Right cardiac atrium (tissue), 5 donors: ENCODE results near the gene MAG. TPM values are rescaled to one million over a fixed set of nuclear protein-coding genes. Genes with fewer than 3 reads are reported as not detected.

Source experiments
- ATAC-seq, 2 donors: fragments of 200-7000 bp; cut with Tn5 transposase; one replicate each; pipeline versions ENCODE4 v1.8.0 to v1.9.1; 2020; ENCODE audit warnings: moderate library complexity in 2 of 2, mild to moderate bottlenecking in 1 of 2
- DNase-seq, 3 donors: peaks; one replicate each; pipeline ENCODE4 v3.0.0-alpha.2; 2020
- H3K27ac ChIP-seq: one replicate; pipeline ENCODE4 v1.5.1; 2013; ENCODE audit warnings: mild to moderate bottlenecking, low read length, control low read depth, moderate library complexity
- H3K27me3 ChIP-seq: one replicate; pipeline ENCODE4 v1.6.1; 2013; ENCODE audit not compliant: control insufficient read depth, insufficient read depth
- H3K4me1 ChIP-seq: one replicate; pipeline ENCODE4 v1.6.1; 2013; ENCODE audit warnings: low read length; ENCODE audit not compliant: control insufficient read depth, insufficient read depth
- H3K4me3 ChIP-seq: one replicate; pipeline ENCODE4 v1.5.1; 2013; ENCODE audit warnings: low read length, control low read depth
- H3K9me3 ChIP-seq: one replicate; pipeline ENCODE4 v1.6.1; 2013; ENCODE audit warnings: low read length; ENCODE audit not compliant: control insufficient read depth
- WGBS: extraction: QIAGEN DNeasy Blood & Tissue Kit; methylation state at CpG from one replicate; pipeline ENCODE4 v1.1.7; 2013; 5-methylcytosine and 5-hydroxymethylcytosine counted together
- intact Hi-C, 4 donors: fragments of 100-400 bp; cut with DNase I; formaldehyde crosslinking; loops; one replicate each; pipeline versions ENCODE4 v1.11.0 to v1.14.0; 2022 to 2023
- polyA plus RNA-seq: library from polyadenylated mRNA; stranded (reverse); fragments of 200-250 nt; gene quantifications from one replicate; pipeline ENCODE4 v1.2.3, GENCODE V29; 2013
- total RNA-seq, 4 donors: library from RNA; stranded (reverse); fragmentation: NEBNext Ultra II Directional; extraction: Animal tissue kit (Norgen Biotek cat#: 25700); gene quantifications; one replicate each; pipeline ENCODE4 v1.2.1, GENCODE V29; 2021
- donor health status: healthy with polysubstance abuse.
- donor health status: DM: no; HTN: yes; CAD: no.
- donor health status: DM: no; HTN: no; CAD: no.
- donor health status: DM: no; HTN: yes; CAD: no; lungs with severe emphysema.
- donor health status: DM: yes; HTN: yes; CAD: no.

MAG gene
- total and polyA plus RNA-seq, 5 donors, result 1.3 TPM; not detected in 4

DNA sequence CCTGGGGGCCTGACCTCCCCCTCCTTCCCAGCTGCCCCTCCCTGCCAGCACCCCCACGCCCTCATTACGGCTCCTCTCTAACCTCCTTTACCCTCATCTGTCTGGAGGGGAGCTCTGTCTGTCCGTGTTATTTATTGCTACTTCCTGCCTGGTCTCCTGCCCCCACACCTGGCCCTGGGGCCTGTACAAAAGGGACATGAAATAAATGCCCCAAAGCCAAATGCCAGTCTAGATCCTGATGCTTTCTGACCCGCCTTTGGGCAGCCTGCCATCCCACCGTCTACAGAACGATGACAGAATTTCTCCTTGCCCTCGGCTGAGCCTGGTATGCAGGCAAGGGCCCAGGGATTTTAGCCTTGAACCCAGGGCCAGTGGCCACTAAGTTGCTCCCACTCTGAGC is 21.6 kb downstream of the MAG start:
- intact Hi-C loops, result no loop called here
- DNase-seq, result peak in 1 of 3 donors; percentile 16
- WGBS, result 59% methylated on average over 7 of the region's 7 CpGs

DNA sequence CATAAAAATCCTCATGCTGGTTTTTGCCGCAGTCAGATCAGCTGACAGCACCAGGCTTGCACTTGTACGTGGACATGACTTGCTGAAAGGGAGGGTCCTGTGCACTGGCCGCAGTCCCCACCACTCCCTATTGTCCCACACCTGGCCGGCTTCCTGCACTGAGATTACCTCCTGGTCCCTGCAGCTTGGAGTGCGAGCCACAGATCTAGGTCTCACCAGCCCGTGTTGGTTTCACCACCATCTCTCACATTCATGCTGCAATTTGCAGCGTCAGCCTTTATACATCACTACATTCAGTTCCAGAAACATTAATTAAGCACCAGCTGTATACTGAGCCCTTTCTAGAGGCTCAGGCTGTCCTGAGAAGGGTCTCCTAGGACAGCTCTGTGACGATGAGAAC is 22.1 kb downstream of the MAG start:
- Histone ChIP-seq H3K27me3 (no peaks in the 10 kb centered on the region), H3K4me1 (peaks cover 3% of the 10 kb centered on the region), H3K27ac (no peak overlapping the region), H3K9me3 (no peaks in the 10 kb centered on the region), H3K4me3 (no peak overlapping the region)
- 91% methylated on average over 8 of the region's 8 CpGs for WGBS
- no peak for ATAC-seq
- peak in 1 of 3 donors; percentile 23 for DNase-seq
- intact Hi-C loops, result no loop called here

More for the DNA sequence above, 21.6 kb downstream of the MAG start:
- Histone ChIP-seq H3K27me3 (no peaks in the 10 kb centered on the region), H3K4me1 (no peaks in the 10 kb centered on the region), H3K4me3 (no peak overlapping the region), H3K27ac (no peak overlapping the region), H3K9me3 (no peaks in the 10 kb centered on the region)
- ATAC-seq, result no peak

DNA sequence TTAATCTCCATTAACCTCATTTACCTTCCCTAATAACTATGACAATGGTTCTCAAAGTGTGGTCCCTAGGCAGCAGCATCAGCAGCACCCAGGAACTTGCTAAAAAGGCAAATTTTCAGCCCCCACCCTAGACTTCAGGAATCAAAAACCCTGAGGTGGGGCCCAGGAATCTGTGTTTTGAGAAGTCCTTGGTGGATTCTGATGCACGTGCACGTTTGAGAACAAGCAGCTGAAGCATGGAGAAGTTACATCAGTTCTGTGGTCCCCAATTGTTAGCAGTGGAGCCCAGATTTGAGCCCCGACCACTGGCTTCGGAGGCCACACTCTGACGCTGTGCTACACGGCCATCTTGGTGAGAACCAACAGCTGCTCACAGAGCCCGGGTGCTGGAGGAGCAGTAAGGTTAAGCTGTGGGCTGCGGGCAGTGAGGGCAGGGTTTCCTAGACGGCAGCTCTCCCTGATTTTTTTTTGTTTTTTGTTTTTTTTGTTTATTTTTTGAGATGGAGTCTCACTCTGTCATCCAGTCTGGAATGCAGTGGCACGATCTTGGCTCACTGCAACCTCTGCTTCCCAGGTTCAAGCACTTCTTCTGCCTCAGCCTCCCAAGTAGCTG is 23.0 kb downstream of the MAG start:
- Histone ChIP-seq H3K27ac (no peak overlapping the region), H3K27me3 (no peaks in the 10 kb centered on the region), H3K4me1 (peaks cover 3% of the 10 kb centered on the region), H3K9me3 (no peaks in the 10 kb centered on the region), H3K4me3 (no peak overlapping the region)
- DNase-seq, result peak in 1 of 3 donors; percentile 34
- no peak for ATAC-seq
- 87% methylated on average over 10 of the region's 10 CpGs for WGBS
- intact Hi-C loops, result no loop called here

DNA sequence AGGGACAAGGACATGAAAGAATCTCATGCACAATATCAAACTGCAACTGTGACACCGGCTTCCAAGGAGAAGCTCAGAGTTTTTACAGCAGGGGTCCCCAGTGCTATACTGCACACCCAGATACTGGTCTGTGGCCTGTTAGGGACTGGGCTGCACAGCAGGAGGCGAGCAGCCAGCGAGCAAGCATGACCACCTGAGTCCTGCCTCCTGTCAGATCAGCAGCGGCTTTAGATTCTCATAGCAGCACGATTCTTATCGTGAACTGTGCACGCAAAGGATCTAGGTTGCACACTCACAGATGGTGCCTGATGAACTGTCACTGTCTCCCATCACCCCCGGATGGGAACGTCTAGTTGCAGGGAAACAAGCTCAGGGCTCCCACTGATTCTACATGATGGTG is 23.9 kb downstream of the MAG start:
- intact Hi-C loops, result no loop called here
- no peak for ATAC-seq
- H3K27ac ChIP-seq, result no peak overlapping the region
- H3K9me3 ChIP-seq, result no peaks in the 10 kb centered on the region
- WGBS, result 72% methylated on average over 9 of the region's 9 CpGs
- peak in 1 of 3 donors; percentile 27 for DNase-seq
- H3K27me3 ChIP-seq, result no peaks in the 10 kb centered on the region
- H3K4me1 ChIP-seq, result peaks cover 3% of the 10 kb centered on the region
- no peak overlapping the region for H3K4me3 ChIP-seq

DNA sequence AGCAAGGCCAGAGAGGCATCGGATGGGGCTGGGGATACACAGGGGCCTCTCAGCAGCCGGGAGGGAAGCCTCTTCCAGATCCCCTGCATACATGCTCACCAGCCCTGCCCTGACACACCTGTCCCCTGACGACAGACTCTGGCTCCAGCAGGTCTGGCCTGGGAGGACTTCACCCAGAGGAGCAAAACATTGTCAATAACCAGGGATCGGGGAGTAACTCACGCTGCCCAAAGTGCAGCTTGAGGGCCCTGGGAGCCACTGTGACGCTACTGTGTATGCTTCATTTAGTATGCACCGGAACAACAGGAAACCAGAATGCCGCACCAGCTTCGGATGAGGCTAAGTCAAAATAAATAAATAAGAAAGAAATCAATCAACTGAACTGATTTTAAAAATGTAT is 24.6 kb downstream of the MAG start:
- H3K4me3 ChIP-seq, result no peak overlapping the region
- ATAC-seq, result no peak
- H3K9me3 ChIP-seq, result no peaks in the 10 kb centered on the region
- WGBS, result 87% methylated on average over 9 of the region's 9 CpGs
- peak in 1 of 3 donors; percentile 4 for DNase-seq
- intact Hi-C loops, result no loop called here
- H3K4me1 ChIP-seq, result peaks cover 3% of the 10 kb centered on the region
- no peaks in the 10 kb centered on the region for H3K27me3 ChIP-seq
- H3K27ac ChIP-seq, result no peak overlapping the region

DNA sequence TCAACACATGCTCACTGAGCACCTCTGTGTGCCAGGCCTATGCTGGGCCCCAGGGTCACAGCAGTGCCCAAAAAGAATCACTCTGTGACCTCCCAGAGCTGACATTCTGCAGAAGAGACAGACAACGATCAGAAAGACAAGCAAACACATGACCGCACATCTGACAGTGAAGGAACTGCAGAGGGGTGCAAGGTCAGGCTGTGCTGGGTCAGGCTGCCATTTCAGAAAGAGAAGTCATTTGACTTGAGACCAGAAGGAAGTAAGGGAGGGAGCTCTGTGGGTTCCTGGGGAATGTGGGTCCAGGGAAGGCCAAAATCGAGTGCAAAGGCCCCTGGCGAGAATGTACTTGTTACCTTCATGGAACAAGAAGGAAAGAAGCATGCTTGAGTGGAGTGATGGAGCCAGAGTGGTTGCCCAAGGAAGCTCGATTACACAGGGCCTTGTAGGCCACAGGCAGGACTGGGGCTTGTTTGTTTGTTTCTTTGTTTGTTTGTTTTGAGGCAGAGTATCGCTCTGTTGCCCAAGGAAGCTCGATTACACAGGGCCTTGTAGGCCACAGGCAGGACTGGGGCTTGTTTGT is 25.6 kb downstream of the MAG start:
- intact Hi-C loops, result no loop called here

DNA sequence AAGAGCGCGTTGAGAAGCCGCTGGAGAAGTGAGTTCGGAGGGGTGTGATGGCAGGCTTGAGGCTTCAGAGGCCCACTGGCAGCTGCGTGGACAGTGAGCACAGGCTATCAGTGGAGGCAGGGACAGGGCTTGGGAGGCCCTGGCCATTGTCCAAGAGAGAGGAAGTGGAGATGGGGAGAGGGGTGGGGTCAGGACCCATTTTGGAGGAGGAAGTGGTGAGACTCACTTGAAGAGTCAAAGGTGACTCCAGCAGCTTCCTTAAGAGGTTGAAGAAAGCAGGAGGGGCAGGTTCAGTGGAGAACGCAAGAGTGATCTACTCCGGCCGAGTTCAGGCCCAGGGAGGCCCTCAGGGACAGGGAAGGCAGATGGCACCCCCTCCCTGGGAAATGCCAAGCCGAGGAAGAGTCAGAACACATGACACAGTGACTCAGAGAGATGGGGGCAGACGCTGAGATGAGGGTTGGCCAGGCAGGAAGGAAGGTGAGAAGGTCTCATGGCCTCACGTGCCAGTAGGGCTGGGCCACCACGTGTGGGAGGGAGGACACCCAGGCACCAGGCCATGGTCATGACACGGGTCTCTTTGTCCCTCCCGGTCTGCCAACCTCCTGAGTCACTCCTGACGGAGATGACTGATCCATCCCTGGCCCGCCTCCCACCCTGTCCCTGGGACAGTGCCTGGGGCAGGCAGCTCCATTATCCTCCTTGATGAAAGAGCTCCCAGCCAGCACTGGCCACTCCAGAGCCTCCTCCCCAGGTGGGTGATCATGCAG is 26.9 kb downstream of the MAG start:
- 48% methylated on average over 16 of the region's 16 CpGs for WGBS
- Histone ChIP-seq H3K27me3 (no peaks in the 10 kb centered on the region), H3K4me1 (peaks cover 3% of the 10 kb centered on the region), H3K4me3 (no peak overlapping the region), H3K9me3 (no peaks in the 10 kb centered on the region), H3K27ac (no peak overlapping the region)
- intact Hi-C loops, result no loop called here
- peak; percentile 71 to 91 for ATAC-seq
- peak; percentile 72 to 78 (median 72) for DNase-seq

More for the DNA sequence above, 25.6 kb downstream of the MAG start:
- no peak overlapping the region for H3K4me3 ChIP-seq
- no peaks in the 10 kb centered on the region for H3K9me3 ChIP-seq
- no peaks in the 10 kb centered on the region for H3K27me3 ChIP-seq
- no peak overlapping the region for H3K27ac ChIP-seq
- DNase-seq, result peak in 1 of 3 donors; percentile 28
- WGBS, result 77% methylated on average over 7 of the region's 7 CpGs
- ATAC-seq, result no peak
- peaks cover 3% of the 10 kb centered on the region for H3K4me1 ChIP-seq

DNA sequence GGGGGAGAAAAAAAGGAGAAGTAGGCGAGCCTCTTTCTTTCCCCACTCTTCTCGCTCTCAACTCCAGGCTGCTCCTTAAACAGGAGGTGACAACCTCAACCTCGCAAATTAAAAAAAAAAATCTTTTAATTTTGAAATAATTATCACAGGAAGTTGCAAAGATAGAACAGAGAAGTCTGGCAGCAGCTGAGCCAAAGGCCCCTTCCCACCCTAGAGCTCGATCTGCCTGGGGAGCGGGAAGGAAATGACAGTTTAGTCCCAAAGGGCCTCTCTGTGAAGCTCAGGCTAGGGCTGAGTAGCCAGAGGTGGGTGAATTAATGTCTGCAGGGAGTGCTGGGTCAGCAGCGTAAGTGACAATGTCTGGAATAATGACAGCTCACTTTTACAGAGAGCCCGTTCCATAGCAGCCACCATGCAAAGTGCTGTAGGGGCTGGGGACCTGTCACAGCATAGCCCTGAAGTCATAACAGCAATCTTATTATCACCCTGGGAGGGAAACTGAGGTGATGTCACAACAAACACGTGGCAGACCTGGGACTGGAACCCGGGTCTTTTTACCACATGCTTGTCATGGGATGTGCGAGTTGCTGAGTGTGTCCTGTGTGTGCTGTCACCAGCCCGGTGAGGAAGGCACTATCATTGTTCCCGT is 28.2 kb downstream of the MAG start:
- no peaks in the 10 kb centered on the region for H3K27me3 ChIP-seq
- no peak overlapping the region for H3K27ac ChIP-seq
- intact Hi-C loops, result no loop called here
- peak in 1 of 3 donors; percentile 35 for DNase-seq
- WGBS, result 36% methylated on average over 12 of the region's 12 CpGs
- ATAC-seq, result peak in 1 of 2 donors; percentile 25
- no peaks in the 10 kb centered on the region for H3K9me3 ChIP-seq
- peaks cover 3% of the 10 kb centered on the region for H3K4me1 ChIP-seq
- no peak overlapping the region for H3K4me3 ChIP-seq

DNA sequence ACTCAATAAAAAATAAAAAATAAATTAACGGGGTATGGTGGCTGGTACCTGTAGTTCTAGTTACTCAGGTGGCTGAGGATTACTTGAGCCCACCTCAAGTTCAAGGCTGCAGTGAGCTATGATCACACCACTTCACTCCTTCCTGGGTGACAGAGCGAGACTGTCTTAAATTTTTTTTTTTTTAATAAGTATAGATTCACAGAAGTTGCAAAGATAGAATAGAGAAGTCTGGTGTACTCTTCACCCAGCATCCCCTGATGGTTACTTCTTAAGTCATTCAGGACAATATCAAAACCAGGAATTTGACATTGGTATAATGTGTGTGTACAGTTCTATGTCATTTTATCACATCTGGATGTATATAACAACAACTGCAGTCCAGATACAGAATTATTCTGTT is 29.3 kb downstream of the MAG start:
- H3K27me3 ChIP-seq, result no peaks in the 10 kb centered on the region
- DNase-seq, result no peak
- H3K4me3 ChIP-seq, result no peak overlapping the region
- intact Hi-C loops, result no loop called here
- H3K4me1 ChIP-seq, result peaks cover 3% of the 10 kb centered on the region
- WGBS, result 92% methylated on average over 2 of the region's 2 CpGs
- no peak overlapping the region for H3K27ac ChIP-seq
- ATAC-seq, result no peak
- H3K9me3 ChIP-seq, result no peaks in the 10 kb centered on the region

DNA sequence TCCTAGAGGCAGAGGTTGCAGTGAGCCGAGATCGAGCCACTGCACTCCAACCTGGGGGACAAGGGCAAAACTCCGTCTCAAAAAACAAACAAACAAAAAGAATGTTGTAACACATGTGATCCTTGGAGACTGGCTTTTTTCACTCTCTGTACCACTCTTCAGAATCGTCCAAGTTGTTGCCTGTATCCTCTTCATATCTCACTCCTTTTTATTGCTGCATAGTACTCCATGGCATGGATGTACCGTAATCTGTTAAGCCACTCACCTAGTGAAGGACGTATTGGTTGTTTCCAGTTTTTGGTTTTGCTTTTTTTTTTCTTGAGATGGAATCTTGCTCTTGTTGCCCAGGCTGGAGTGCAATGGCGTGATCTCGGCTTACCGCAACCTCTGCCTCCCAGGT is 30.1 kb downstream of the MAG start:
- Histone ChIP-seq H3K9me3 (no peaks in the 10 kb centered on the region), H3K27me3 (no peaks in the 10 kb centered on the region), H3K27ac (no peak overlapping the region), H3K4me3 (no peak overlapping the region), H3K4me1 (peaks cover 3% of the 10 kb centered on the region)
- DNase-seq (peak in 1 of 3 donors; percentile 11), ATAC-seq (no peak)
- 94% methylated on average over 9 of the region's 9 CpGs for WGBS
- intact Hi-C loops, result no loop called here

DNA sequence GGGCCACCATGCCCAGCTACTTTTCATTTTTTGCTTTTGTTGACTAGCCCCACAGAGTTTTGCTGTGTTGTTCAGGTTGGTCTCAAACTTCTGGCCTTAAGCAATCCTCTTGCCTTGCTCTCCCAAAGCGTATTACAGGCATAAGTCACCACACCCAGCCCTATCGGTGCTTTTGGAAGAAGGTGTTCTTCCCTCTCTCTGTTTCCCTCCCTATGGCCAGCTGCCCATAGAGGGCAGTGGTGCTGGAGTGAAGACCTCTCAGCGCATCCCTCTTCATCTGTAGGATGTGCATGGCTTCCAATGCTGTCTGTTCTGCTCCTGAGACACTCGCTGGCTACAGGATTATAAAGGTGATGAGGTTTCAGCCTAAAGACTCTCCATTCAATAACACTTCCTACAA is 35.7 kb downstream of the MAG start:
- ATAC-seq (no peak), DNase-seq (no peak)
- Histone ChIP-seq H3K4me1 (no peaks in the 10 kb centered on the region), H3K9me3 (no peaks in the 10 kb centered on the region), H3K27ac (no peak overlapping the region), H3K27me3 (no peaks in the 10 kb centered on the region), H3K4me3 (no peak overlapping the region)
- intact Hi-C loops, result no loop called here
- WGBS, result 67% methylated on average over 4 of the region's 4 CpGs
